ENCODE measurements around the gene CYP4A22. TPM values are rescaled to one million over a fixed set of nuclear protein-coding genes. Genes with fewer than 3 reads are reported as not detected.
A peak's percentile ranks its signal among the peaks of the same experiment; 100 is the strongest.

Gene CYP4A22
- polyA plus RNA-seq, 3 donors: not detected

- H3K9me3 ChIP-seq (replicated peaks in 1 of 2; ENCODE audit: control insufficient read depth in 1 of 2, insufficient read depth in 1 of 2, low read length in 2 of 2): no peaks in the 10 kb centered on the region
- H3K4me3 ChIP-seq (replicated peaks in 1 of 3; ENCODE audit: low read depth in 2 of 3, low read length in 3 of 3): no peak overlapping the region
- no peaks in the 10 kb centered on the region for H3K79me2 ChIP-seq (ENCODE audit: insufficient read depth, low read length)
- Mint-ChIP-seq H3K36me3 (no peaks in the 10 kb centered on the region), H3K27ac (no peak overlapping the region), H3K4me3 (peak overlapping the region in 1 of 2 donors; percentile 22), H3K27me3 (ENCODE audit: low read depth in 3 of 3) (peaks cover 11 to 29% (median 19%) of the 10 kb centered on the region in 3 donors), H3K4me1 (peaks cover 10% of the 10 kb centered on the region), H3K9me3 (peaks cover 0 to 2% (median 0%) of the 10 kb centered on the region in 7 donors)
- H3K36me3 ChIP-seq (replicated peaks in 1 of 2; ENCODE audit: control insufficient read depth in 1 of 2, insufficient read depth in 2 of 2, low read length in 2 of 2): no peaks in the 10 kb centered on the region
- peaks cover 0 to 13% of the 10 kb centered on the region in 2 donors for H3K27me3 ChIP-seq (ENCODE audit: control insufficient read depth in 2 of 2, insufficient read depth in 2 of 2, low read length in 2 of 2)
- peaks cover 7 to 12% of the 10 kb centered on the region in 2 donors for H3K4me1 ChIP-seq (ENCODE audit: control insufficient read depth in 1 of 2, insufficient read depth in 2 of 2, low read length in 2 of 2)
- 68% methylated on average over 2 of the region's 3 CpGs for WGBS (ENCODE audit: insufficient coverage)
- DNase-seq: no peak
- no peak overlapping the region for H3K9ac ChIP-seq (ENCODE audit: insufficient read depth, low read length, poor library complexity, severe bottlenecking)
- no peaks in the 10 kb centered on the region for H4K20me1 ChIP-seq (ENCODE audit: insufficient read depth, low read length)
- H3K4me2 ChIP-seq (replicated peaks; ENCODE audit: extremely low read depth, low read length, poor library complexity, severe bottlenecking): no peak overlapping the region
- intact Hi-C loops (cut with micrococcal nuclease): no loop called here
- H3K27ac ChIP-seq (ENCODE audit: low read depth in 1 of 2, low read length in 2 of 2): no peak overlapping the region
- TF ChIP-seq CTCF (IDR thresholded peaks at IDR 0.05): no peak
- no peak overlapping the region for H2AFZ ChIP-seq (ENCODE audit: insufficient read depth, low read depth, low read length, poor library complexity, severe bottlenecking)
These were observed 43.4 kb downstream of the CYP4A22 start for GRCh38 chr1:47180603-47181094.

- H4K20me1 ChIP-seq (ENCODE audit: insufficient read depth, low read length): no peaks in the 10 kb centered on the region
- no peak overlapping the region for H3K9ac ChIP-seq (ENCODE audit: insufficient read depth, low read length, poor library complexity, severe bottlenecking)
- no peak overlapping the region for H2AFZ ChIP-seq (ENCODE audit: insufficient read depth, low read depth, low read length, poor library complexity, severe bottlenecking)
- WGBS (ENCODE audit: insufficient coverage): 30% methylated on average over 4 of the region's 18 CpGs
- no peak overlapping the region for H3K4me3 Mint-ChIP-seq
- H3K36me3 Mint-ChIP-seq: no peaks in the 10 kb centered on the region
- H3K36me3 ChIP-seq (replicated peaks in 1 of 2; ENCODE audit: control insufficient read depth in 1 of 2, insufficient read depth in 2 of 2, low read length in 2 of 2): no peaks in the 10 kb centered on the region
- peaks cover 7 to 12% of the 10 kb centered on the region in 2 donors for H3K4me1 ChIP-seq (ENCODE audit: control insufficient read depth in 1 of 2, insufficient read depth in 2 of 2, low read length in 2 of 2)
- peaks cover 0 to 5% (median 0%) of the 10 kb centered on the region in 7 donors for H3K9me3 Mint-ChIP-seq
- peaks cover 11 to 27% (median 19%) of the 10 kb centered on the region in 3 donors for H3K27me3 Mint-ChIP-seq (ENCODE audit: low read depth in 3 of 3)
- H3K27me3 ChIP-seq (ENCODE audit: control insufficient read depth in 2 of 2, insufficient read depth in 2 of 2, low read length in 2 of 2): peaks cover 0 to 13% of the 10 kb centered on the region in 2 donors
- TF ChIP-seq CTCF (IDR thresholded peaks at IDR 0.05): no peak
- H3K79me2 ChIP-seq (ENCODE audit: insufficient read depth, low read length): no peaks in the 10 kb centered on the region
- no peak overlapping the region for H3K4me2 ChIP-seq (replicated peaks; ENCODE audit: extremely low read depth, low read length, poor library complexity, severe bottlenecking)
- H3K4me1 Mint-ChIP-seq: peaks cover 10% of the 10 kb centered on the region
- H3K4me3 ChIP-seq (replicated peaks in 1 of 3; ENCODE audit: low read depth in 2 of 3, low read length in 3 of 3): no peak overlapping the region
- no peaks in the 10 kb centered on the region for H3K9me3 ChIP-seq (replicated peaks in 1 of 2; ENCODE audit: control insufficient read depth in 1 of 2, insufficient read depth in 1 of 2, low read length in 2 of 2)
- intact Hi-C loops (cut with micrococcal nuclease): no loop called here
- DNase-seq: no peak
- H3K27ac Mint-ChIP-seq: no peak overlapping the region
- no peak overlapping the region for H3K27ac ChIP-seq (ENCODE audit: low read depth in 1 of 2, low read length in 2 of 2)
These were observed 44.1 kb downstream of the CYP4A22 start for GRCh38 chr1:47181095-47181954.

All from CD14-positive monocyte (primary cell).